Activated CD4-positive, alpha-beta memory T cell treated with anti-CD3 and anti-CD28 coated beads, Interleukin-2, amount 10 ng/mL, durations not matched to agents 7 days and 5 days (primary cell): ENCODE results near the gene PRELP. TPM values are rescaled to one million over a fixed set of nuclear protein-coding genes. Genes with fewer than 3 reads are reported as not detected.
"Not testable (repeated sequence)": the region's sequence is repeated elsewhere in the genome, so short reads cannot be mapped to it uniquely, and the experiment has no call there.

Source experiments
- CTCF ChIA-PET: fragments of 350-600 bp; sonication (Branson Sonifier 250); formaldehyde crosslinking; loops from one replicate; lab custom pipeline; 2021; ENCODE audit warnings: antibody characterized with exemption, inconsistent platforms; lab: Charles Lee
- POLR2A ChIA-PET: fragments of 350-600 bp; sonication (Branson Sonifier 250); formaldehyde crosslinking; loops from one replicate; lab custom pipeline; 2021; ENCODE audit warnings: antibody characterized with exemption; lab: Charles Lee
- DNase-seq: peaks from one replicate; pipeline ENCODE4 v3.0.0-alpha.2; 2020
- H3K27ac Mint-ChIP-seq: one replicate; pipeline ENCODE4 v1.8.0; 2021; ENCODE audit warnings: mild to moderate bottlenecking, mixed read lengths
- H3K27me3 Mint-ChIP-seq: one replicate; pipeline ENCODE4 v1.8.0; 2021; ENCODE audit warnings: mixed read lengths
- H3K36me3 Mint-ChIP-seq: one replicate; pipeline ENCODE4 v1.8.0; 2021; ENCODE audit warnings: low read depth, mixed read lengths
- H3K4me1 Mint-ChIP-seq: one replicate; pipeline ENCODE4 v1.8.0; 2021; ENCODE audit warnings: mixed read lengths
- H3K4me3 Mint-ChIP-seq: one replicate; pipeline ENCODE4 v1.8.0; 2021; ENCODE audit warnings: mild to moderate bottlenecking, mixed read lengths
- H3K9me3 Mint-ChIP-seq: one replicate; pipeline ENCODE4 v1.8.0; 2021; ENCODE audit warnings: mixed read lengths
- total RNA-seq, 2 experiments: library from RNA; stranded (reverse); gene quantifications; one replicate each; pipeline ENCODE4 v1.2.3, GENCODE V29; 2021

The PRELP gene
- total RNA-seq, 2 experiments from 2014 or later: not detected

DNA sequence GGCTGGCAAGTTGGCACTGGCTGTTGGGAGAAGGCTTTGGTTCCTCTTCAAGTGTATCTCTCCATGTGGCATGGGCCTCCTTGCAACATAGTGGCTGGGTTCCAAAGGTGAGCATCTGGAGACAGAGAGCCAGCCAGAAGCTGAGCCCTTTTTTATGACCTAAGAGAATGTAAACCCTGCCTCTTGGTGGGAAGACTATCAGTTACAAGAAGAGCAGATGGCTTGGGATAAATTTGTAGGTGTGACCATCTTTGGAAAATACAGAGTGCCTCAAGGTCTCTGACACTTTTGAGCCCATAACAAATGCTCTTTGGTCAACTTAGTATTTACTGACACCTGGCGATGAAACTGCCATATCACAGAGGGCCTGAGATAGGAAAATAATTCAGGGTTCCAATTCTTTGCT is 31.4 kb upstream of the PRELP start:
- Mint-ChIP-seq H3K4me3 (no peak overlapping the region), H3K36me3 (no peaks in the 10 kb centered on the region), H3K27ac (no peak overlapping the region), H3K4me1 (no peaks in the 10 kb centered on the region), H3K27me3 (peaks cover 42% of the 10 kb centered on the region), H3K9me3 (no peaks in the 10 kb centered on the region)
- ChIA-PET CTCF (no interaction called here), POLR2A (no interaction called here)
- DNase-seq: no peak

- no peak for DNase-seq
- Mint-ChIP-seq H3K4me1 (no peaks in the 10 kb centered on the region), H3K36me3 (no peaks in the 10 kb centered on the region), H3K27me3 (peaks cover 50% of the 10 kb centered on the region), H3K27ac (no peak overlapping the region), H3K4me3 (no peak overlapping the region), H3K9me3 (no peaks in the 10 kb centered on the region)
- CTCF ChIA-PET: interaction anchor here (2.2 kb wide), 1 partner anchor 180 kb away, joined by 10 read pairs; no protein-coding TSS in a partner anchor
- POLR2A ChIA-PET: no interaction called here
Measured at GRCh38 chr1:203447151-203447550, 28.5 kb upstream of the PRELP start.

DNA sequence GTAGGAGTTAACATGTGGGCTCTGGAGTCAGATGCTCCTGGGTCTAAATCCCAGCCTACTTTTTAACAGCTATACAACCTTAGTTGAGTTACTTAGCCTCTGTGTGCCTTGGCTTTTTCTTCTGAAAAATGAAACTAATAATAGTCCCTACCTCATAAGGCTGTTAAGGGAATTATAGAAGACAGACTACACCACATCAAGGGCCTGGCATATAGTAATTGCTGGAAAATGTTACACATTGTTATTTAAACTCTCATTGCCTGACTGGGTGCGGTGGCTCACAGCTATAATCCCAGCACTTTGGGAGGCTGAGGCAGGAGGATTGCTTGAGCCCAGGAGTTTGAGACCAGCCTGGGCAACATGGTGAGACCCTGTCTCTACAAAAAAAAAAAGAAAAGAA is 28.0 kb upstream of the PRELP start:
- H3K36me3 Mint-ChIP-seq, DNase-seq, H3K4me3 Mint-ChIP-seq, H3K9me3 Mint-ChIP-seq, H3K4me1 Mint-ChIP-seq, POLR2A ChIA-PET, H3K27ac Mint-ChIP-seq: not testable (repeated sequence)
- H3K27me3 Mint-ChIP-seq: peaks cover 49% of the 10 kb centered on the region
- CTCF ChIA-PET: interaction anchor here (2.2 kb wide), 1 partner anchor 180 kb away, joined by 10 read pairs; no protein-coding TSS in a partner anchor

DNA sequence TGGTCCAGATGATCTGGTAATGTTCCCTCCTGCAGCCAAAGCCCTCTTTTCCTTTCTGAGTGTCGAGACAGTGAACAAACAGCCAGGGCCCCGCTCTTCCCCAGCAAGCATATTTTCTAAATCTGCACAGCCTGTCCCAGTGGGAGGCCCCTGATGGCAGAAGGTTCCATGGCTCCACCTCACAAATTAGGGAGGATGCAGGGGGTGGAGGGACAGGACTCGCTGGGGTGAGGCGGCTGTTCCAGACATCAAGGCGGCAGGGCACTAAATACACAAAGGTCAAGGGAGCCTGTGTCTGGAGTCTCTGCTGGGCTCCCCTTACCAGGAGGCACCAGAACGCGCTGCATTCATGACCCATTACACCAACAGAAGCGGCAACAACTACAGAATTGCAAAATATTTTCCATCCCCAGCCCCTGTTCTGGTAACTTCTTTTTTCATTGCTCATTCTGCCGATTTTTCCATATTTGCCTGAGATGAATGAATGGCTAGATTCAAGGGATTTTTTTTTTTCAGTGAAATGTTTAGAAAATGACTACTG is 27.0 kb upstream of the PRELP start:
- Mint-ChIP-seq H3K4me1 (no peaks in the 10 kb centered on the region), H3K27me3 (peaks cover 45% of the 10 kb centered on the region), H3K27ac (no peak overlapping the region), H3K9me3 (no peaks in the 10 kb centered on the region), H3K4me3 (no peak overlapping the region), H3K36me3 (no peaks in the 10 kb centered on the region)
- CTCF ChIA-PET: no interaction called here
- DNase-seq: no peak
- POLR2A ChIA-PET: no interaction called here

DNA sequence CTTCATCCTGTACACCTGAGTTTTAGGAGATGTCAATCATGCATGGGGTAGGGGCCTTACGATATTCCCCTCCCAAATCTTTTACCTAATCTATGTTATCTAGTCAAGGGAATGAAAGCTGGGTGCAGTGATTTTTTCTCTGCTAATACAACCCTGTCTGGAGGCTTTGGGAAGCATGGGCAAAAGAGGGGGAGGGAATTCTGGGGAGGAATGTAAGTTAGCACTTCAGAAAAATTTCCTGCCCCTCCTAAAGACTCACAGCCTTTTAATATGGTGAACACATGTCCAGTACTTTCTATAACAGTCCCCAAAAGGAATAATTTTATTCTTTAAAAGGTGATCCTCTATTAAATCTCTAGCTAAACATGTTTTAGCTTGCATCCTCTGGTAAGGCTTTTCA is 25.6 kb upstream of the PRELP start:
- CTCF ChIA-PET: no interaction called here
- H3K36me3 Mint-ChIP-seq: no peaks in the 10 kb centered on the region
- no peak overlapping the region for H3K4me3 Mint-ChIP-seq
- POLR2A ChIA-PET: no interaction called here
- H3K4me1 Mint-ChIP-seq: no peaks in the 10 kb centered on the region
- no peak for DNase-seq
- H3K9me3 Mint-ChIP-seq: no peaks in the 10 kb centered on the region
- peaks cover 40% of the 10 kb centered on the region for H3K27me3 Mint-ChIP-seq
- no peak overlapping the region for H3K27ac Mint-ChIP-seq

GRCh38 chr1:203450479-203451149 is 25.0 kb upstream of the PRELP start:
- Mint-ChIP-seq H3K27me3 (peaks cover 40% of the 10 kb centered on the region), H3K4me3 (no peak overlapping the region), H3K36me3 (no peaks in the 10 kb centered on the region), H3K9me3 (no peaks in the 10 kb centered on the region), H3K4me1 (no peaks in the 10 kb centered on the region), H3K27ac (no peak overlapping the region)
- CTCF ChIA-PET: no interaction called here
- POLR2A ChIA-PET: no interaction called here
- DNase-seq: no peak

DNA sequence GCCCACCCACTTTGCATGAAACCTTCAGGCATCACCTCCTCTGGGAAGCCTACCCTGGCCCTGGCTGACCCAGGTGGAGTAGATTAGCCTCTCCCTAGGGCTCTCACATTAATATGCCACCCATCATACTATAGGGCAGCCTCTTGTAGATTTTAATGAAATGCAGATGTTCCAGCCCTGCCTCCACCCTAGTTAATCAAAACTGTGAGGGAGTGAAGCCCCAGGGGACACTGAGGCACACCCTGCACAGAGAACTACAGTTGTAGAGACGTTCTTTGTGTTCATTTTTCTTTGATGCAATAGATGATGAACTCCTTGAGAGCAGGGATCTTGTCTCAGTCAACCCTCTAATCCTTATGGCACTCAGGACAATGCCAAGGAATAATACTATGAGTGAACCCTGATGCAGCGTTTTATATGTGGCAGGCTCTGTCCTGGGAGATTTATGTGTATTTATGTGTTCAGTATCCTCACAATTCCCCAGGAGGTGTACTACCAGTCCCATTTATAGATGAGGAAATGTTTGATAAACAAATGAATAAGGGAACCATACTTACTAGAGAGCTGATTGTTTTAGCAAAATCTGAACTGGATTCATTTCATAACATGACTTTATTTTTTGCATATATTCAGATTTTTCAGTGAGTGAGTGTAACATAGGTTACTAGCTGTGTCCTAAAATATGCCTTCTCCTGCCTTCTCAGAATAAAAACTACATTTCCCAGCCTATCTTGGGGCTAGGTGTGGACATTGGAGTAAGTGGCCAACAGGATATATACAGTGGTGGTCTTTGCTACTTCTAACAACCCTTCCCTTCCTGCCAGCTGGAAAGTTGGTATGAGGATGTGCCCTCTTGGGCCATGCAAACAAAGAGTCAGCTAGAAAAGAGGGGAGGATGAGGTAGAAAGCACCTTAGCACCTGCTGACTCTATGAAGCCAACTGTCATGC is 23.5 kb upstream of the PRELP start:
- no peaks in the 10 kb centered on the region for H3K9me3 Mint-ChIP-seq
- H3K27me3 Mint-ChIP-seq: peaks cover 42% of the 10 kb centered on the region
- H3K4me1 Mint-ChIP-seq: no peaks in the 10 kb centered on the region
- no peak overlapping the region for H3K4me3 Mint-ChIP-seq
- ChIA-PET POLR2A (no interaction called here), CTCF (no interaction called here)
- no peak overlapping the region for H3K27ac Mint-ChIP-seq
- no peak for DNase-seq
- H3K36me3 Mint-ChIP-seq: no peaks in the 10 kb centered on the region

GRCh38 chr1:203453016-203453415 is 22.6 kb upstream of the PRELP start:
- no peak overlapping the region for H3K27ac Mint-ChIP-seq
- peaks cover 44% of the 10 kb centered on the region for H3K27me3 Mint-ChIP-seq
- H3K36me3 Mint-ChIP-seq: no peaks in the 10 kb centered on the region
- POLR2A ChIA-PET: no interaction called here
- DNase-seq: no peak
- no peaks in the 10 kb centered on the region for H3K9me3 Mint-ChIP-seq
- H3K4me1 Mint-ChIP-seq: no peaks in the 10 kb centered on the region
- no peak overlapping the region for H3K4me3 Mint-ChIP-seq
- CTCF ChIA-PET: no interaction called here

- Mint-ChIP-seq H3K27me3 (peaks cover 47% of the 10 kb centered on the region), H3K4me3 (no peak overlapping the region), H3K9me3 (no peaks in the 10 kb centered on the region), H3K4me1 (no peaks in the 10 kb centered on the region), H3K36me3 (no peaks in the 10 kb centered on the region), H3K27ac (no peak overlapping the region)
- CTCF ChIA-PET: no interaction called here
- POLR2A ChIA-PET: no interaction called here
- DNase-seq: no peak
Measured at GRCh38 chr1:203453616-203454015, 22.0 kb upstream of the PRELP start.

- Mint-ChIP-seq H3K27ac (no peak overlapping the region), H3K4me3 (no peak overlapping the region), H3K9me3 (no peaks in the 10 kb centered on the region), H3K36me3 (no peaks in the 10 kb centered on the region), H3K4me1 (no peaks in the 10 kb centered on the region), H3K27me3 (peaks cover 50% of the 10 kb centered on the region)
- CTCF ChIA-PET: no interaction called here
- POLR2A ChIA-PET: no interaction called here
- DNase-seq: no peak
Measured at GRCh38 chr1:203454986-203455471, 20.6 kb upstream of the PRELP start.

GRCh38 chr1:203455706-203456105 is 19.9 kb upstream of the PRELP start:
- ChIA-PET CTCF (interaction anchor here (1.1 kb wide), 2 partner anchors 114 to 416 kb away, joined by 3 read pairs; no protein-coding TSS in a partner anchor), POLR2A (no interaction called here)
- H3K4me1 Mint-ChIP-seq: no peaks in the 10 kb centered on the region
- DNase-seq: no peak
- H3K27me3 Mint-ChIP-seq: peaks cover 52% of the 10 kb centered on the region
- no peak overlapping the region for H3K27ac Mint-ChIP-seq
- no peak overlapping the region for H3K4me3 Mint-ChIP-seq
- no peaks in the 10 kb centered on the region for H3K36me3 Mint-ChIP-seq
- H3K9me3 Mint-ChIP-seq: no peaks in the 10 kb centered on the region

DNA sequence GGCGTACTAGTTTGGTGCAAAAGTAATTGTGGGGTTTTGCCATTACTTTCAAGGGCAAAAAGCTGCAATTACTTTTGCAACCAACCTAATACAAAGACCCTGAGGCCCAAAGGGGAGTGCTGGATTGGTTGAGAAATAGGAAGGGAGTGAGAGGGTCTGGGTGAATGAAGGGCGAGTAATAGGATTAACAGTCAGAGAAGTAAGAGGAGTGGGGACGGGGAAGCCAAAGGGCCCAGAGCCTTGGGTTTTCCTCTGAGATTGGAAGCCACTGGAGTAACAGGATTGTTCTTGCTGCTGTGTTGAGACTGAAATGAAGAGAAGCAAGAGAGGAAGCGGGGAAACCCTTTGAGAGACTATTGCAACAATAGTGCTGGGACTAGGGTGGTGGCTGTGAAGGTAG is 19.0 kb upstream of the PRELP start:
- Mint-ChIP-seq H3K27ac (no peak overlapping the region), H3K4me1 (no peaks in the 10 kb centered on the region), H3K27me3 (peaks cover 51% of the 10 kb centered on the region), H3K9me3 (no peaks in the 10 kb centered on the region), H3K36me3 (no peaks in the 10 kb centered on the region), H3K4me3 (no peak overlapping the region)
- ChIA-PET CTCF (interaction anchor here (1.1 kb wide), 2 partner anchors 114 to 417 kb away, joined by 3 read pairs; no protein-coding TSS in a partner anchor), POLR2A (no interaction called here)
- DNase-seq: no peak

- peaks cover 44% of the 10 kb centered on the region for H3K27me3 Mint-ChIP-seq
- H3K4me1 Mint-ChIP-seq: no peaks in the 10 kb centered on the region
- no peak for DNase-seq
- no peak overlapping the region for H3K27ac Mint-ChIP-seq
- no peaks in the 10 kb centered on the region for H3K9me3 Mint-ChIP-seq
- H3K36me3 Mint-ChIP-seq: no peaks in the 10 kb centered on the region
- ChIA-PET CTCF (no interaction called here), POLR2A (no interaction called here)
- H3K4me3 Mint-ChIP-seq: no peak overlapping the region
Measured at GRCh38 chr1:203458078-203458477, 17.5 kb upstream of the PRELP start.
